LHCN-M2 (cell line): ENCODE data around the gene SAV1. TPM values are rescaled to one million over a fixed set of nuclear protein-coding genes. Genes with fewer than 3 reads are reported as not detected.
"Not testable (repeated sequence)": the region's sequence is repeated elsewhere in the genome, so short reads cannot be mapped to it uniquely, and the experiment has no call there.

Source experiments
- DNase-seq: peaks from one replicate; pipeline ENCODE4 v3.0.0-alpha.2; 2012; ENCODE audit warnings: low read depth
- total RNA-seq: library from RNA; depleted of rRNA; stranded (reverse); fragments of >200 nt; gene quantifications from 2 replicates; pipeline ENCODE4 v1.2.3, GENCODE V29; 2014

SAV1 gene
- total RNA-seq, 1 experiment from 2014 or later = 43.5 TPM

- DNase-seq = not testable (repeated sequence)
These were observed 2.8 kb downstream of the SAV1 start for GRCh38 chr14:50665300-50665699.

GRCh38 chr14:50664579-50664978 lies 3.5 kb downstream of the SAV1 start:
- not testable (repeated sequence) for DNase-seq

- DNase-seq = no peak
These were observed 8.7 kb downstream of the SAV1 start for GRCh38 chr14:50659327-50659974.

GRCh38 chr14:50658203-50658602 lies 9.9 kb downstream of the SAV1 start:
- DNase-seq = no peak

GRCh38 chr14:50657753-50658152 lies 10.4 kb downstream of the SAV1 start:
- no peak for DNase-seq

- no peak for DNase-seq
These were observed 11.3 kb downstream of the SAV1 start for GRCh38 chr14:50656776-50657175.

- no peak for DNase-seq
These were observed 18.4 kb downstream of the SAV1 start for GRCh38 chr14:50649691-50650090.

GRCh38 chr14:50647753-50648152 lies 20.4 kb downstream of the SAV1 start:
- no peak for DNase-seq

- DNase-seq = no peak
These were observed 20.8 kb downstream of the SAV1 start for GRCh38 chr14:50647282-50647681.

GRCh38 chr14:50635141-50635540 lies 33.0 kb downstream of the SAV1 start:
- DNase-seq = no peak

- no peak for DNase-seq
These were observed 34.2 kb downstream of the SAV1 start for GRCh38 chr14:50633954-50634353.

- DNase-seq = no peak
These were observed 36.7 kb downstream of the SAV1 start for GRCh38 chr14:50631408-50631821.

- DNase-seq = not testable (repeated sequence)
These were observed 43.2 kb downstream of the SAV1 start for GRCh38 chr14:50624947-50625346.

- DNase-seq = no peak
These were observed 43.7 kb downstream of the SAV1 start for GRCh38 chr14:50624447-50624846.

GRCh38 chr14:50622978-50623377 lies 45.1 kb downstream of the SAV1 start:
- no peak for DNase-seq

- peak; percentile 70 for DNase-seq
These were observed 47.8 kb downstream of the SAV1 start for GRCh38 chr14:50620341-50620740.

- DNase-seq = peak; percentile 58
These were observed 48.5 kb downstream of the SAV1 start for GRCh38 chr14:50619569-50620141.

- no peak for DNase-seq
These were observed 51.8 kb downstream of the SAV1 start for GRCh38 chr14:50616275-50616674.

GRCh38 chr14:50615552-50615951 lies 52.6 kb downstream of the SAV1 start:
- no peak for DNase-seq

GRCh38 chr14:50615056-50615455 lies 53.0 kb downstream of the SAV1 start:
- DNase-seq = no peak

GRCh38 chr14:50612806-50613205 lies 55.3 kb downstream of the SAV1 start:
- no peak for DNase-seq

- no peak for DNase-seq
These were observed 57.6 kb downstream of the SAV1 start for GRCh38 chr14:50610465-50610864.

GRCh38 chr14:50608302-50608851 lies 59.7 kb downstream of the SAV1 start:
- no peak for DNase-seq
